Pulmonary artery endothelial cell (primary cell): ENCODE results near the gene SORCS2. TPM values are rescaled to one million over a fixed set of nuclear protein-coding genes. Genes with fewer than 3 reads are reported as not detected.
"Not testable (repeated sequence)": the region's sequence is repeated elsewhere in the genome, so short reads cannot be mapped to it uniquely, and the experiment has no call there.

Experiments
- DNase-seq: peaks from one replicate; pipeline ENCODE4 v3.0.0-alpha.2; 2011; ENCODE audit warnings: low read depth, low spot score
- total RNA-seq: library from RNA; depleted of rRNA; stranded (reverse); fragments of >200 nt; gene quantifications from 2 replicates; pipeline ENCODE4 v1.2.3, GENCODE V29; 2014

SORCS2 gene
- total RNA-seq, 1 donor from 2014 or later = not detected

- DNase-seq = no peak
Observed at GRCh38 chr4:7573576-7574091, 381.3 kb downstream of the SORCS2 start.

- no peak for DNase-seq
Observed at GRCh38 chr4:7574287-7575014, 382.1 kb downstream of the SORCS2 start.

GRCh38 chr4:7575426-7575825 lies 383.1 kb downstream of the SORCS2 start:
- no peak for DNase-seq

GRCh38 chr4:7577361-7578039 lies 385.2 kb downstream of the SORCS2 start:
- not testable (repeated sequence) for DNase-seq

GRCh38 chr4:7581477-7581876 lies 389.1 kb downstream of the SORCS2 start:
- no peak for DNase-seq

- DNase-seq = no peak
Observed at GRCh38 chr4:7582313-7583097, 390.2 kb downstream of the SORCS2 start.

- no peak for DNase-seq
Observed at GRCh38 chr4:7584098-7584497, 391.8 kb downstream of the SORCS2 start.

GRCh38 chr4:7584606-7585159 lies 392.3 kb downstream of the SORCS2 start:
- DNase-seq = no peak

GRCh38 chr4:7585768-7586167 lies 393.4 kb downstream of the SORCS2 start:
- DNase-seq = no peak

- DNase-seq = no peak
Observed at GRCh38 chr4:7587433-7588405, 395.4 kb downstream of the SORCS2 start.

- DNase-seq = no peak
Observed at GRCh38 chr4:7590189-7590588, 397.9 kb downstream of the SORCS2 start.

GRCh38 chr4:7590899-7591298 lies 398.6 kb downstream of the SORCS2 start:
- no peak for DNase-seq

GRCh38 chr4:7591409-7592053 lies 399.2 kb downstream of the SORCS2 start:
- DNase-seq = no peak

GRCh38 chr4:7593646-7594412 lies 401.5 kb downstream of the SORCS2 start:
- DNase-seq = no peak

GRCh38 chr4:7595934-7596461 lies 403.7 kb downstream of the SORCS2 start:
- no peak for DNase-seq

GRCh38 chr4:7596918-7597606 lies 404.7 kb downstream of the SORCS2 start:
- DNase-seq = no peak

GRCh38 chr4:7598939-7599790 lies 406.8 kb downstream of the SORCS2 start:
- no peak for DNase-seq
